DND-41 (cell line): ENCODE results near the gene IGFL1.

ENCODE experiments used
- EZH2 ChIP-seq: IDR thresholded peaks from 3 replicates; pipeline ENCODE4 v1.6.1; 2012; ENCODE audit warnings: borderline replicate concordance, low read depth, mild to moderate bottlenecking, moderate library complexity, low read length, inconsistent platforms; ENCODE audit not compliant: severe bottlenecking
- TF ChIP-seq, protein P1 (sequence below): IDR thresholded peaks from 2 replicates; pipeline ENCODE4 v1.5.1; 2012; ENCODE audit warnings: borderline replicate concordance, low read length, moderate library complexity, mild to moderate bottlenecking; ENCODE audit not compliant: poor library complexity, severe bottlenecking; ENCODE audit errors: extremely low read depth

DNA sequence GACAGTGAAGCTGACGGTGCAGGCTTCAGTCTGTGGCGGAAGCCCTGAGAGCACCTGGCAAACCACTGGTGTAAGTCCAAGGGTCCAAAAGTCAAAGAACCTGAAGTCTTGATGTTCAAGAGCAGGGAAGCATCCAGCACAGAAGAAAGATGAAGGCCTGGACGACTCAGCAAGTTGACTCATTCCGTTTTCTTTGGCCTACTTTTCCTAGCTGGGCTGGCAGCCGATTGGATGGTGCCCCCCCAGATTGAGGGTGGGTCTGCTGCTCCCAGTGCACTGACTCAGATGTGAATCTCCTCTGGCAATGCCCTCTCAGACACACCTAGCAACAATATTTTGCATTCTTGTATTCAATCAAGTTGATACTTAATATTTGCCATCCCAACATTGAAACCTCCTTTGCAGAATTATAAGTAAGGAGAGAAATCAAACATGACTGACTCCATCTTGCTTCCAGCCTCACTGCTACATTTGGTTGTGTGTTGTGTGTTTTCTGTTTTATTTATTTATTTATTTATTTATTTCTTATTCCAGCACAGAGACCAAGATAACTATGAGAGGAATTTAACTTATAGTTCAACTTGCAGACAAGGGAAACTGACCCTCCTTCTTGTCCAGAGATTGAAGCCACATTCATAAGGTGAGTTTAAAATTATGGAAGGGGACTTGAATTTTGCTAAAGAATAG is 48.7 kb upstream of the IGFL1 start:
- TF ChIP-seq, protein P1, sequence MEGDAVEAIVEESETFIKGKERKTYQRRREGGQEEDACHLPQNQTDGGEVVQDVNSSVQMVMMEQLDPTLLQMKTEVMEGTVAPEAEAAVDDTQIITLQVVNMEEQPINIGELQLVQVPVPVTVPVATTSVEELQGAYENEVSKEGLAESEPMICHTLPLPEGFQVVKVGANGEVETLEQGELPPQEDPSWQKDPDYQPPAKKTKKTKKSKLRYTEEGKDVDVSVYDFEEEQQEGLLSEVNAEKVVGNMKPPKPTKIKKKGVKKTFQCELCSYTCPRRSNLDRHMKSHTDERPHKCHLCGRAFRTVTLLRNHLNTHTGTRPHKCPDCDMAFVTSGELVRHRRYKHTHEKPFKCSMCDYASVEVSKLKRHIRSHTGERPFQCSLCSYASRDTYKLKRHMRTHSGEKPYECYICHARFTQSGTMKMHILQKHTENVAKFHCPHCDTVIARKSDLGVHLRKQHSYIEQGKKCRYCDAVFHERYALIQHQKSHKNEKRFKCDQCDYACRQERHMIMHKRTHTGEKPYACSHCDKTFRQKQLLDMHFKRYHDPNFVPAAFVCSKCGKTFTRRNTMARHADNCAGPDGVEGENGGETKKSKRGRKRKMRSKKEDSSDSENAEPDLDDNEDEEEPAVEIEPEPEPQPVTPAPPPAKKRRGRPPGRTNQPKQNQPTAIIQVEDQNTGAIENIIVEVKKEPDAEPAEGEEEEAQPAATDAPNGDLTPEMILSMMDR = no peak
- TF ChIP-seq EZH2 = no peak
